Peyer's patch (tissue), 4 donors: ENCODE results near the gene SLC44A2. TPM values are rescaled to one million over a fixed set of nuclear protein-coding genes. Genes with fewer than 3 reads are reported as not detected.
A peak's percentile ranks its signal among the peaks of the same experiment; 100 is the strongest.

Source experiments
- DNase-seq, 3 donors: peaks; one replicate each; pipeline ENCODE4 v3.0.0-alpha.2; 2017 to 2019
- H3K27ac ChIP-seq, 4 donors: fragments of 200-600 bp; sonication (generic); one replicate each; pipeline ENCODE4 v1.5.1; 2016 to 2019
- H3K27me3 ChIP-seq, 2 donors: fragments of 200-600 bp; sonication (generic); one replicate each; pipeline ENCODE4 v1.5.1; 2019
- H3K36me3 ChIP-seq, 3 donors: fragments of 200-600 bp; sonication (generic); one replicate each; pipeline ENCODE4 v1.5.1; 2016 to 2019
- H3K4me1 ChIP-seq, 4 donors: fragments of 200-600 bp; sonication (generic); one replicate each; pipeline ENCODE4 v1.5.1; 2016 to 2019
- H3K4me3 ChIP-seq, 4 donors: fragments of 200-600 bp; sonication (generic); 1 replicate in 3 of 4; 2 replicates in 1 of 4; pipeline ENCODE4 v1.5.1; 2016 to 2019; ENCODE audit warnings: mild to moderate bottlenecking in 1 of 4
- H3K9me3 ChIP-seq, 4 donors: fragments of 200-600 bp; sonication (generic); one replicate each; pipeline ENCODE4 v1.5.1; 2016 to 2019; ENCODE audit warnings: mild to moderate bottlenecking in 1 of 4
- CTCF ChIP-seq, 6 experiments: fragments of 450-650 bp in 4 of 6; fragments of 200-600 bp in 2 of 6; sonication (generic) in 1 of 6; IDR thresholded peaks; one replicate each; pipeline ENCODE4 v1.5.1; 2017 to 2019; ENCODE audit warnings: antibody characterized with exemption in 6 of 6, mild to moderate bottlenecking in 3 of 6, moderate library complexity in 1 of 6
- POLR2A ChIP-seq, 2 donors: fragments of 450-650 bp; IDR thresholded peaks; one replicate each; pipeline ENCODE4 v1.5.1; 2017; ENCODE audit warnings: antibody characterized with exemption in 2 of 2, mild to moderate bottlenecking in 2 of 2, moderate library complexity in 2 of 2
- total RNA-seq, 4 donors: library from RNA; depleted of rRNA; stranded (reverse); fragments of >200 nt; gene quantifications; one replicate each; pipeline ENCODE4 v1.1.0, GENCODE V29; 2016

SLC44A2 gene
- total RNA-seq, 4 donors from 2014 or later, result 24.2 to 81.7 (median 57.6) TPM

GRCh38 chr19:10653732-10654609 lies 28.6 kb downstream of the SLC44A2 start, which contains the start of gene ILF3:
Gene ILF3 (plus strand): TSS chr19:10654346. CDS start chr19:10670606, 16,260 bp downstream.
- H3K27ac ChIP-seq, result peak within 1 kb of the TSS; percentile 97 to 100 (median 98)
- peak; percentile 96 to 98 for TF ChIP-seq POLR2A (IDR thresholded peaks at IDR 0.05)
- peak in 3 of 6 experiments; percentile 4 to 19 (median 10) for TF ChIP-seq CTCF (IDR thresholded peaks at IDR 0.05)
- H3K4me1 ChIP-seq, result peaks cover 0 to 54% (median 18%) of the 10 kb centered on the region in 4 donors
- H3K4me3 ChIP-seq, result peak within 1 kb of the TSS; percentile 81 to 99 (median 92)
- DNase-seq, result peak; percentile 98 to 100 (median 99)
- no peaks in the 10 kb centered on the region for H3K9me3 ChIP-seq
- H3K36me3 ChIP-seq, result no peaks in the 10 kb centered on the region
- H3K27me3 ChIP-seq, result no peaks in the 10 kb centered on the region

- Histone ChIP-seq H3K36me3 (no peaks in the 10 kb centered on the region), H3K9me3 (no peaks in the 10 kb centered on the region), H3K27ac (peak overlapping the region; percentile 97 to 100 (median 98)), H3K4me3 (peak overlapping the region; percentile 81 to 99 (median 92)), H3K4me1 (peaks cover 0 to 63% (median 21%) of the 10 kb centered on the region in 4 donors), H3K27me3 (no peaks in the 10 kb centered on the region)
- peak; percentile 43 to 62 (median 61) for DNase-seq
- TF ChIP-seq CTCF (IDR thresholded peaks at IDR 0.05) (no peak), POLR2A (IDR thresholded peaks at IDR 0.05) (no peak)
Measured at GRCh38 chr19:10654610-10655456, 29.5 kb downstream of the SLC44A2 start.

- Histone ChIP-seq H3K4me1 (peaks cover 0 to 69% (median 21%) of the 10 kb centered on the region in 4 donors), H3K9me3 (no peaks in the 10 kb centered on the region), H3K4me3 (peak overlapping the region; percentile 81 to 99 (median 92)), H3K27me3 (no peaks in the 10 kb centered on the region), H3K36me3 (peaks cover 0 to 4% (median 0%) of the 10 kb centered on the region in 3 donors), H3K27ac (peak overlapping the region; percentile 97 to 100 (median 98))
- no peak for DNase-seq
- TF ChIP-seq POLR2A (IDR thresholded peaks at IDR 0.05), result no peak
- peak in 1 of 6 experiments; percentile 11 for TF ChIP-seq CTCF (IDR thresholded peaks at IDR 0.05)
Measured at GRCh38 chr19:10655457-10656312, 30.3 kb downstream of the SLC44A2 start.

- no peaks in the 10 kb centered on the region for H3K9me3 ChIP-seq
- peaks cover 0 to 65% (median 23%) of the 10 kb centered on the region in 4 donors for H3K4me1 ChIP-seq
- no peaks in the 10 kb centered on the region for H3K27me3 ChIP-seq
- peaks cover 0 to 4% (median 0%) of the 10 kb centered on the region in 3 donors for H3K36me3 ChIP-seq
- H3K27ac ChIP-seq, result no peak overlapping the region
- H3K4me3 ChIP-seq, result no peak overlapping the region
- no peak for DNase-seq
- TF ChIP-seq POLR2A (IDR thresholded peaks at IDR 0.05), result no peak
- no peak for TF ChIP-seq CTCF (IDR thresholded peaks at IDR 0.05)
Measured at GRCh38 chr19:10660346-10660745, 35.0 kb downstream of the SLC44A2 start.
